ENCODE measurements around the gene DOCK10. TPM values are rescaled to one million over a fixed set of nuclear protein-coding genes. Genes with fewer than 3 reads are reported as not detected.

DOCK10 gene
- total and polyA plus RNA-seq, 9 of the 15 experiments (the other 6 are each of a cell fraction or from before 2014, with no cell fraction given): 0.01 to 0.87 (median 0.18) TPM

GRCh38 chr2:224749136-224749535, 293.1 kb downstream of the DOCK10 start:
- Histone ChIP-seq H3K27me3 (ENCODE audit: control insufficient read depth in 2 of 2, insufficient read depth in 2 of 2, low read length in 2 of 2) (no peaks in the 10 kb centered on the region), H3K9me1 (ENCODE audit: control insufficient read depth, insufficient read depth, low read length) (no peaks in the 10 kb centered on the region), H3K9ac (ENCODE audit: insufficient read depth in 1 of 2, low read depth in 2 of 2, low read length in 2 of 2) (no peak overlapping the region), H3K4me3 (no peak overlapping the region), H3K36me3 (ENCODE audit: control insufficient read depth, insufficient read depth, low read length) (no peaks in the 10 kb centered on the region), H4K20me1 (replicated peaks; ENCODE audit: control insufficient read depth, insufficient read depth, low read length) (no peaks in the 10 kb centered on the region), H3K4me1 (replicated peaks in 1 of 2; ENCODE audit: control insufficient read depth in 2 of 2, insufficient read depth in 2 of 2, low read length in 2 of 2) (no peaks in the 10 kb centered on the region), H3K27ac (ENCODE audit: extremely low read depth, low read depth, low read length) (no peak overlapping the region), H3K4me2 (ENCODE audit: insufficient read depth, low read length) (no peak overlapping the region), H2AFZ (ENCODE audit: low read depth, low read length) (no peak overlapping the region), H3K9me3 (replicated peaks; ENCODE audit: control insufficient read depth, insufficient read depth, low read depth, low read length) (no peaks in the 10 kb centered on the region), H3K79me2 (ENCODE audit: control insufficient read depth, insufficient read depth, low read length) (no peaks in the 10 kb centered on the region)
- TF ChIP-seq TCF7L2 (IDR thresholded peaks at IDR 0.05; ENCODE audit: low read depth, low read length) (no peak), MCM2 (IDR thresholded peaks at IDR 0.05; ENCODE audit: low read depth) (no peak), YY1 (IDR thresholded peaks at IDR 0.05; ENCODE audit: borderline replicate concordance in 1 of 3, control insufficient read depth in 1 of 3, extremely low read depth in 1 of 3, insufficient read depth in 3 of 3, insufficient read length in 1 of 3, insufficient replicate concordance in 2 of 3, low read depth in 1 of 3, low read length in 2 of 3) (no peak), LCOR (CRISPR knock-in tag; IDR thresholded peaks at IDR 0.05) (no peak), HOMEZ (CRISPR knock-in tag; IDR thresholded peaks at IDR 0.05) (no peak), VEZF1 (CRISPR knock-in tag; IDR thresholded peaks at IDR 0.05) (no peak)
- ChIA-PET POLR2A (no interaction called here), CTCF (ENCODE audit: low intra/inter-chr PET ratio) (no interaction called here)
- 0% methylated on average over 1 of the region's 1 CpG for WGBS (ENCODE audit: insufficient coverage, low coverage, missing lambda C conversion rate)
- ATAC-seq: no peak
- DNase-seq (ENCODE audit: extremely low read depth in 1 of 4, low spot score in 3 of 4): no peak
- intact Hi-C loops (cut with micrococcal nuclease): no loop called here
- in situ Hi-C loops (cut with MboI): no loop called here
- BruUV-seq (replicated peaks): no TSS peak
- no peak for FAIRE-seq

All from K562 (cell line).